GM19397 (cell line): ENCODE measurements around the gene PSMB11.
A peak's percentile ranks its signal among the peaks of the same experiment; 100 is the strongest.
"Not testable (repeated sequence)": the region's sequence is repeated elsewhere in the genome, so short reads cannot be mapped to it uniquely, and the experiment has no call there.

ENCODE experiments used
- ATAC-seq: cut with Tn5 transposase; IDR thresholded peaks from one replicate; pipeline ENCODE4 v1.9.1; 2021; ENCODE audit warnings: mild to moderate bottlenecking, moderate library complexity; ENCODE audit not compliant: unreplicated experiment

PSMB11 gene

GRCh38 chr14:23013054-23013748 lies 28.8 kb upstream of the PSMB11 start:
- no peak for ATAC-seq

GRCh38 chr14:23013749-23014054 lies 28.3 kb upstream of the PSMB11 start:
- not testable (repeated sequence) for ATAC-seq

- ATAC-seq: no peak
These were observed 26.4 kb upstream of the PSMB11 start for GRCh38 chr14:23015618-23016017.

GRCh38 chr14:23017091-23017490 lies 24.9 kb upstream of the PSMB11 start:
- ATAC-seq: no peak

GRCh38 chr14:23018107-23018506 lies 23.9 kb upstream of the PSMB11 start:
- no peak for ATAC-seq

- no peak for ATAC-seq
These were observed 21.6 kb upstream of the PSMB11 start for GRCh38 chr14:23020143-23021128.

- no peak for ATAC-seq
These were observed 20.6 kb upstream of the PSMB11 start for GRCh38 chr14:23021434-23021833.

GRCh38 chr14:23021889-23022442 lies 20.0 kb upstream of the PSMB11 start:
- ATAC-seq: no peak

GRCh38 chr14:23023022-23023794 lies 18.8 kb upstream of the PSMB11 start:
- ATAC-seq: no peak

GRCh38 chr14:23023795-23024152 lies 18.2 kb upstream of the PSMB11 start:
- no peak for ATAC-seq

- ATAC-seq: no peak
These were observed 17.4 kb upstream of the PSMB11 start for GRCh38 chr14:23024612-23025075.

- no peak for ATAC-seq
These were observed 16.7 kb upstream of the PSMB11 start for GRCh38 chr14:23025151-23025814.

- no peak for ATAC-seq
These were observed 13.2 kb upstream of the PSMB11 start for GRCh38 chr14:23028799-23029198.

- ATAC-seq: no peak
These were observed 11.1 kb upstream of the PSMB11 start for GRCh38 chr14:23030936-23031335.

- no peak for ATAC-seq
These were observed 8.7 kb upstream of the PSMB11 start for GRCh38 chr14:23033251-23033727.

- ATAC-seq: no peak
These were observed 8.1 kb upstream of the PSMB11 start for GRCh38 chr14:23033801-23034497.

GRCh38 chr14:23034498-23035302 lies 7.3 kb upstream of the PSMB11 start, which contains the start of gene PSMB5:
Gene PSMB5 (minus strand): TSS chr14:23034900. CDS start chr14:23034881, 19 bp downstream.
- peak; percentile 93 for ATAC-seq

- ATAC-seq: no peak
These were observed 6.5 kb upstream of the PSMB11 start for GRCh38 chr14:23035303-23036144.
